Pancreas (tissue), 10 donors: ENCODE results near the gene NMRK1. TPM values are rescaled to one million over a fixed set of nuclear protein-coding genes. Genes with fewer than 3 reads are reported as not detected.
A peak's percentile ranks its signal among the peaks of the same experiment; 100 is the strongest.

Experiments
- ATAC-seq, 4 donors: fragments of 200-7000 bp; cut with Tn5 transposase; one replicate each; pipeline versions ENCODE4 v1.8.0 to v1.9.1; 2020; ENCODE audit warnings: mild to moderate bottlenecking in 4 of 4, moderate library complexity in 4 of 4
- DNase-seq, 6 donors: peaks; one replicate each; pipeline ENCODE4 v3.0.0-alpha.2; 2020
- FAIRE-seq: peaks from 2 replicates; lab custom pipeline; 2012; peaks lifted over from hg19 to GRCh38; lab: Jason Lieb, UNC
- H3K27ac ChIP-seq, 4 donors: fragments of 200-600 bp; sonication (generic); 1 replicate in 3 of 4; 2 replicates in 1 of 4; pipeline versions ENCODE4 v1.5.0 to v1.8.0; 2020
- H3K27me3 ChIP-seq, 4 donors: fragments of 200-600 bp; one replicate each; pipeline ENCODE4 v1.8.0; 2021
- H3K36me3 ChIP-seq, 3 donors: fragments of 200-600 bp; sonication (generic) in 1 of 3; one replicate each; pipeline versions ENCODE4 v1.5.0 to v1.8.0; 2020 to 2021
- H3K4me1 ChIP-seq, 3 donors: fragments of 200-600 bp; one replicate each; pipeline ENCODE4 v1.8.0; 2021
- H3K4me3 ChIP-seq, 4 donors: fragments of 200-600 bp; sonication (generic) in 2 of 4; one replicate each; pipeline versions ENCODE4 v1.5.0 to v1.8.0; 2020 to 2021
- H3K9me3 ChIP-seq, 4 donors: fragments of 200-600 bp; one replicate each; pipeline ENCODE4 v1.8.0; 2021
- CTCF ChIP-seq, 4 donors: fragments of 200-600 bp; sonication (generic) in 3 of 4; IDR thresholded peaks; one replicate each; pipeline versions ENCODE4 v1.5.0 to v1.8.0; 2021; ENCODE audit warnings: antibody characterized with exemption in 4 of 4
- WGBS, 2 donors: extraction: QIAGEN DNeasy Blood & Tissue Kit; methylation state at CpG; one replicate each; pipeline ENCODE4 v1.1.7; 2013; 5-methylcytosine and 5-hydroxymethylcytosine counted together
- intact Hi-C, 3 donors: fragments of 100-400 bp; cut with DNase I; formaldehyde crosslinking; loops; one replicate each; pipeline versions ENCODE4 v1.11.1 to v1.14.2; 2022
- polyA plus RNA-seq, 2 donors: library from polyadenylated mRNA; stranded (reverse); fragments of 200-250 nt; gene quantifications; one replicate each; pipeline ENCODE4 v1.2.3, GENCODE V29; 2013
- total RNA-seq, 6 donors: library from RNA; stranded (reverse); fragmentation: NEBNext Ultra II Directional in 4 of 6; extraction: Animal tissue kit (Norgen Biotek cat#: 25700) in 4 of 6; gene quantifications; one replicate each; pipeline versions ENCODE4 v1.2.1 to v1.2.4, GENCODE V29; 2021 to 2023
- donor health status: healthy with polysubstance abuse.
- donor health status: DM: no; HTN: no; CAD: no; lungs with moderate emphysema.
- donor health status: DM: no; HTN: no; CAD: no.
- donor health status: control.
- donor health status: control.
- donor health status: Bipolar disorder and iron deficiency.
- donor health status: DM: yes; HTN: yes; CAD: no.
- donor health status: DM: no; HTN: no; CAD: no.
- donor health status: DM: no; HTN: no; CAD: no.
- donor health status: DM: yes; HTN: yes; CAD: no.

Gene NMRK1
- total and polyA plus RNA-seq, 8 donors: 16.8 to 76.1 (median 27.1) TPM

GRCh38 chr9:75081632-75082031 lies 6.3 kb downstream of the NMRK1 start:
- no peak overlapping the region for H3K4me3 ChIP-seq
- no peak for TF ChIP-seq CTCF (IDR thresholded peaks at IDR 0.05)
- no peak for FAIRE-seq
- 72 to 76% methylated on average over 2 of the region's 2 CpGs for WGBS, 2 donors
- no peaks in the 10 kb centered on the region for H3K9me3 ChIP-seq
- H3K4me1 ChIP-seq: peaks cover 20 to 26% (median 25%) of the 10 kb centered on the region in 3 donors
- ATAC-seq: no peak
- no peak overlapping the region for H3K27ac ChIP-seq
- H3K27me3 ChIP-seq: no peaks in the 10 kb centered on the region
- peaks cover 0 to 25% (median 0%) of the 10 kb centered on the region in 3 donors for H3K36me3 ChIP-seq
- DNase-seq: no peak
- intact Hi-C loops: loop anchor here in 1 of 3 donors (5.0 kb wide), 1 partner anchor 309 kb away; no protein-coding TSS in a partner anchor

- DNase-seq (no peak), FAIRE-seq (no peak), ATAC-seq (no peak)
- WGBS, 2 donors: 97 to 98% methylated on average over 4 of the region's 4 CpGs
- intact Hi-C loops: loop anchor here in 1 of 3 donors (10.0 kb wide), 1 partner anchor 298 kb away; no protein-coding TSS in a partner anchor
- TF ChIP-seq CTCF (IDR thresholded peaks at IDR 0.05): no peak
- Histone ChIP-seq H3K27me3 (no peaks in the 10 kb centered on the region), H3K27ac (no peak overlapping the region), H3K36me3 (no peaks in the 10 kb centered on the region), H3K4me1 (no peaks in the 10 kb centered on the region), H3K4me3 (no peak overlapping the region), H3K9me3 (no peaks in the 10 kb centered on the region)
Measured at GRCh38 chr9:75072895-75073294, 15.1 kb downstream of the NMRK1 start.

- intact Hi-C loops: loop anchor here in 1 of 3 donors (10.0 kb wide), 1 partner anchor 297 kb away; no protein-coding TSS in a partner anchor
- Histone ChIP-seq H3K27ac (no peak overlapping the region), H3K4me3 (no peak overlapping the region), H3K9me3 (no peaks in the 10 kb centered on the region), H3K4me1 (no peaks in the 10 kb centered on the region), H3K27me3 (no peaks in the 10 kb centered on the region), H3K36me3 (no peaks in the 10 kb centered on the region)
- FAIRE-seq (no peak), DNase-seq (no peak), ATAC-seq (peak in 2 of 4 donors; percentile 60 to 70)
- TF ChIP-seq CTCF (IDR thresholded peaks at IDR 0.05): no peak
- 87 to 91% methylated on average over 5 of the region's 5 CpGs for WGBS, 2 donors
Measured at GRCh38 chr9:75071530-75072122, 16.3 kb downstream of the NMRK1 start.

GRCh38 chr9:75069171-75069570 lies 18.8 kb downstream of the NMRK1 start:
- TF ChIP-seq CTCF (IDR thresholded peaks at IDR 0.05): no peak

GRCh38 chr9:75067894-75068293 lies 20.1 kb downstream of the NMRK1 start:
- ATAC-seq (no peak), FAIRE-seq (no peak)
- WGBS, 2 donors: 85 to 94% methylated on average over 4 of the region's 4 CpGs

More at GRCh38 chr9:75069171-75069570, 18.8 kb downstream of the NMRK1 start:
- 62 to 77% methylated on average over 2 of the region's 2 CpGs for WGBS, 2 donors
- no peak for ATAC-seq
- intact Hi-C loops: no loop called here
- FAIRE-seq: no peak
- H3K27me3 ChIP-seq: no peaks in the 10 kb centered on the region
- DNase-seq: no peak
- no peaks in the 10 kb centered on the region for H3K9me3 ChIP-seq
- no peak overlapping the region for H3K4me3 ChIP-seq
- H3K27ac ChIP-seq: no peak overlapping the region
- H3K4me1 ChIP-seq: no peaks in the 10 kb centered on the region
- H3K36me3 ChIP-seq: no peaks in the 10 kb centered on the region

More at GRCh38 chr9:75067894-75068293, 20.1 kb downstream of the NMRK1 start:
- DNase-seq: no peak
- Histone ChIP-seq H3K27ac (no peak overlapping the region), H3K4me3 (no peak overlapping the region), H3K9me3 (no peaks in the 10 kb centered on the region), H3K4me1 (no peaks in the 10 kb centered on the region), H3K27me3 (no peaks in the 10 kb centered on the region), H3K36me3 (no peaks in the 10 kb centered on the region)
- intact Hi-C loops: no loop called here
- no peak for TF ChIP-seq CTCF (IDR thresholded peaks at IDR 0.05)
